T-helper 2 cell treated with Interferon-gamma antibody and Interleukin-4, amounts not matched to agents 5 μg/mL and 100 μg/mL, for 36 hours (primary cell): ENCODE measurements around the gene NONO.
"Not testable (repeated sequence)": the region's sequence is repeated elsewhere in the genome, so short reads cannot be mapped to it uniquely, and the experiment has no call there.

Experiments
- DNase-seq: peaks from one replicate; pipeline ENCODE4 v3.0.0; 2021; ENCODE audit warnings: low spot score
- H3K27ac Mint-ChIP-seq: one replicate; pipeline ENCODE4 v1.8.0; 2021; ENCODE audit warnings: mild to moderate bottlenecking, mixed read lengths
- H3K27me3 Mint-ChIP-seq: one replicate; pipeline ENCODE4 v1.8.0; 2021; ENCODE audit warnings: low read depth, mixed read lengths
- H3K36me3 Mint-ChIP-seq: one replicate; pipeline ENCODE4 v1.8.0; 2021; ENCODE audit warnings: low read depth, mixed read lengths
- H3K4me1 Mint-ChIP-seq: one replicate; pipeline ENCODE4 v1.8.0; 2021; ENCODE audit warnings: low read depth, mixed read lengths
- H3K4me3 Mint-ChIP-seq: one replicate; pipeline ENCODE4 v1.8.0; 2022; ENCODE audit warnings: mild to moderate bottlenecking, moderate library complexity, mixed read lengths
- H3K9me3 Mint-ChIP-seq: one replicate; pipeline ENCODE4 v1.8.0; 2021; ENCODE audit warnings: mixed read lengths

The NONO gene

GRCh38 chrX:71301195-71301924 lies 17.9 kb downstream of the NONO start, which contains the start of gene ITGB1BP2:
ITGB1BP2 (plus strand) TSS chrX:71301750; CDS start chrX:71301807, 57 bp downstream.
- H3K9me3 Mint-ChIP-seq: no peaks in the 10 kb centered on the region
- DNase-seq: no peak
- H3K27ac Mint-ChIP-seq: peak within 1 kb of the TSS; percentile 62
- no peaks in the 10 kb centered on the region for H3K27me3 Mint-ChIP-seq
- peaks cover 17% of the 10 kb centered on the region for H3K4me1 Mint-ChIP-seq
- H3K4me3 Mint-ChIP-seq: no peak within 1 kb of the TSS
- peaks cover 61% of the 10 kb centered on the region for H3K36me3 Mint-ChIP-seq

GRCh38 chrX:71302461-71303213 lies 19.2 kb downstream of the NONO start:
- no peak for DNase-seq
- Mint-ChIP-seq H3K9me3 (no peaks in the 10 kb centered on the region), H3K4me1 (peaks cover 17% of the 10 kb centered on the region), H3K4me3 (no peak overlapping the region), H3K27me3 (no peaks in the 10 kb centered on the region), H3K36me3 (peaks cover 50% of the 10 kb centered on the region), H3K27ac (no peak overlapping the region)

GRCh38 chrX:71304561-71304960 lies 21.1 kb downstream of the NONO start:
- H3K36me3 Mint-ChIP-seq: peaks cover 45% of the 10 kb centered on the region
- DNase-seq: no peak
- H3K9me3 Mint-ChIP-seq: no peaks in the 10 kb centered on the region
- H3K27ac Mint-ChIP-seq: peak overlapping the region; percentile 76
- H3K4me3 Mint-ChIP-seq: no peak overlapping the region
- H3K4me1 Mint-ChIP-seq: peaks cover 17% of the 10 kb centered on the region
- no peaks in the 10 kb centered on the region for H3K27me3 Mint-ChIP-seq

GRCh38 chrX:71315917-71316316 lies 32.5 kb downstream of the NONO start:
- H3K9me3 Mint-ChIP-seq: no peaks in the 10 kb centered on the region
- H3K27ac Mint-ChIP-seq: no peak overlapping the region
- no peaks in the 10 kb centered on the region for H3K27me3 Mint-ChIP-seq
- H3K36me3 Mint-ChIP-seq: peaks cover 5% of the 10 kb centered on the region
- no peak overlapping the region for H3K4me3 Mint-ChIP-seq
- no peaks in the 10 kb centered on the region for H3K4me1 Mint-ChIP-seq
- DNase-seq: no peak

GRCh38 chrX:71316959-71317358 lies 33.5 kb downstream of the NONO start:
- DNase-seq, H3K36me3 Mint-ChIP-seq, H3K9me3 Mint-ChIP-seq, H3K4me3 Mint-ChIP-seq, H3K27ac Mint-ChIP-seq, H3K4me1 Mint-ChIP-seq, H3K27me3 Mint-ChIP-seq: not testable (repeated sequence)

GRCh38 chrX:71320126-71320525 lies 36.7 kb downstream of the NONO start:
- no peak for DNase-seq
- H3K36me3 Mint-ChIP-seq: peaks cover 17% of the 10 kb centered on the region
- H3K27me3 Mint-ChIP-seq: no peaks in the 10 kb centered on the region
- no peaks in the 10 kb centered on the region for H3K4me1 Mint-ChIP-seq
- no peaks in the 10 kb centered on the region for H3K9me3 Mint-ChIP-seq
- H3K4me3 Mint-ChIP-seq: no peak overlapping the region
- no peak overlapping the region for H3K27ac Mint-ChIP-seq

GRCh38 chrX:71321731-71322130 lies 38.3 kb downstream of the NONO start:
- H3K4me3 Mint-ChIP-seq: no peak overlapping the region
- H3K27me3 Mint-ChIP-seq: no peaks in the 10 kb centered on the region
- peaks cover 2% of the 10 kb centered on the region for H3K9me3 Mint-ChIP-seq
- peak overlapping the region; percentile 49 for H3K27ac Mint-ChIP-seq
- no peaks in the 10 kb centered on the region for H3K4me1 Mint-ChIP-seq
- peaks cover 18% of the 10 kb centered on the region for H3K36me3 Mint-ChIP-seq
- no peak for DNase-seq

- H3K4me3 Mint-ChIP-seq, H3K4me1 Mint-ChIP-seq, H3K9me3 Mint-ChIP-seq, DNase-seq, H3K27me3 Mint-ChIP-seq, H3K27ac Mint-ChIP-seq: not testable (repeated sequence)
- peaks cover 23% of the 10 kb centered on the region for H3K36me3 Mint-ChIP-seq
Observed at GRCh38 chrX:71324452-71324851, 41.0 kb downstream of the NONO start.

- Mint-ChIP-seq H3K4me3 (no peak overlapping the region), H3K9me3 (peaks cover 5% of the 10 kb centered on the region), H3K27ac (no peak overlapping the region)
Observed at GRCh38 chrX:71326394-71326793, 43.0 kb downstream of the NONO start.

GRCh38 chrX:71349151-71349665 lies 65.8 kb downstream of the NONO start:
- H3K4me3 Mint-ChIP-seq, H3K27me3 Mint-ChIP-seq, H3K27ac Mint-ChIP-seq, DNase-seq, H3K36me3 Mint-ChIP-seq, H3K9me3 Mint-ChIP-seq, H3K4me1 Mint-ChIP-seq: not testable (repeated sequence)

More at GRCh38 chrX:71326394-71326793, 43.0 kb downstream of the NONO start:
- Mint-ChIP-seq H3K36me3 (peaks cover 21% of the 10 kb centered on the region), H3K4me1 (no peaks in the 10 kb centered on the region), H3K27me3 (no peaks in the 10 kb centered on the region)
- DNase-seq: no peak

- not testable (repeated sequence) for H3K4me1 Mint-ChIP-seq, H3K27ac Mint-ChIP-seq, H3K9me3 Mint-ChIP-seq, H3K4me3 Mint-ChIP-seq, DNase-seq, H3K36me3 Mint-ChIP-seq, H3K27me3 Mint-ChIP-seq
Observed at GRCh38 chrX:71349867-71350266, 66.4 kb downstream of the NONO start.
